Suprapubic skin (tissue), 4 donors: Measurements from ENCODE around the gene E4F1. TPM values are rescaled to one million over a fixed set of nuclear protein-coding genes. Genes with fewer than 3 reads are reported as not detected.

Source experiments
- DNase-seq, 2 donors: peaks; one replicate each; pipeline ENCODE4 v3.0.0-alpha.2; 2019; ENCODE audit warnings: low spot score in 2 of 2
- H3K27ac ChIP-seq: fragments of 200-600 bp; sonication (generic); one replicate; pipeline ENCODE4 v1.5.1; 2019
- H3K27me3 ChIP-seq: fragments of 200-600 bp; sonication (generic); one replicate; pipeline ENCODE4 v1.5.1; 2019
- H3K36me3 ChIP-seq: fragments of 200-600 bp; sonication (generic); one replicate; pipeline ENCODE4 v1.5.1; 2019
- H3K4me1 ChIP-seq: fragments of 200-600 bp; sonication (generic); one replicate; pipeline ENCODE4 v1.5.1; 2019
- H3K4me3 ChIP-seq: fragments of 200-600 bp; sonication (generic); one replicate; pipeline ENCODE4 v1.5.1; 2019; ENCODE audit warnings: mild to moderate bottlenecking
- H3K9me3 ChIP-seq: fragments of 200-600 bp; sonication (generic); one replicate; pipeline ENCODE4 v1.5.1; 2019
- CTCF ChIP-seq, 2 donors: fragments of 200-600 bp in 1 of 2; fragments of 450-650 bp in 1 of 2; sonication (generic) in 1 of 2; IDR thresholded peaks; one replicate each; pipeline ENCODE4 v1.5.1; 2016 to 2019; ENCODE audit warnings: antibody characterized with exemption in 2 of 2, mild to moderate bottlenecking in 1 of 2, moderate library complexity in 1 of 2
- EP300 ChIP-seq: sonication (generic); formaldehyde crosslinking; IDR thresholded peaks from one replicate; pipeline ENCODE4 v1.6.1; 2017; ENCODE audit warnings: antibody characterized with exemption
- POLR2A ChIP-seq, 2 donors: fragments of 450-650 bp; IDR thresholded peaks; one replicate each; pipeline ENCODE4 v1.6.1; 2017; ENCODE audit warnings: antibody characterized with exemption in 2 of 2, mild to moderate bottlenecking in 2 of 2, moderate library complexity in 2 of 2
- POLR2AphosphoS5 ChIP-seq, 3 donors: sonication (generic); formaldehyde crosslinking; IDR thresholded peaks; one replicate each; pipeline ENCODE4 v1.6.1; 2017; ENCODE audit warnings: antibody characterized with exemption in 3 of 3
- WGBS: methylation state at CpG from one replicate; pipeline ENCODE4 v1.1.5; 2018; 5-methylcytosine and 5-hydroxymethylcytosine counted together
- total RNA-seq, 4 donors: library from RNA; depleted of rRNA; stranded (reverse); fragments of >200 nt; gene quantifications; one replicate each; pipeline ENCODE4 v1.1.0, GENCODE V29; 2016

E4F1 gene
- total RNA-seq, 4 donors from 2014 or later, result 42.1 to 79.3 (median 54.2) TPM

GRCh38 chr16:2280461-2280860 lies 57.1 kb downstream of the E4F1 start:
- TF ChIP-seq CTCF (IDR thresholded peaks at IDR 0.05) (no peak), POLR2A (IDR thresholded peaks at IDR 0.05) (no peak), EP300 (no peak), POLR2AphosphoS5 (IDR thresholded peaks at IDR 0.05) (no peak)
- no peak for DNase-seq
- no peak overlapping the region for H3K4me3 ChIP-seq
- no peaks in the 10 kb centered on the region for H3K27me3 ChIP-seq
- no peaks in the 10 kb centered on the region for H3K4me1 ChIP-seq
- no peak overlapping the region for H3K27ac ChIP-seq
- H3K36me3 ChIP-seq, result peaks cover 19% of the 10 kb centered on the region
- no peaks in the 10 kb centered on the region for H3K9me3 ChIP-seq
- WGBS, result 93% methylated on average over 8 of the region's 8 CpGs

GRCh38 chr16:2280981-2281542 lies 57.7 kb downstream of the E4F1 start:
- TF ChIP-seq EP300 (no peak), POLR2AphosphoS5 (IDR thresholded peaks at IDR 0.05) (no peak), POLR2A (IDR thresholded peaks at IDR 0.05) (no peak), CTCF (IDR thresholded peaks at IDR 0.05) (no peak)
- Histone ChIP-seq H3K9me3 (no peaks in the 10 kb centered on the region), H3K36me3 (peaks cover 19% of the 10 kb centered on the region), H3K27me3 (no peaks in the 10 kb centered on the region), H3K4me1 (no peaks in the 10 kb centered on the region), H3K4me3 (no peak overlapping the region), H3K27ac (no peak overlapping the region)
- DNase-seq, result no peak
- WGBS, result 92% methylated on average over 10 of the region's 24 CpGs

GRCh38 chr16:2282262-2282661 lies 58.9 kb downstream of the E4F1 start:
- DNase-seq, result no peak
- Histone ChIP-seq H3K27ac (no peak overlapping the region), H3K4me3 (no peak overlapping the region), H3K9me3 (no peaks in the 10 kb centered on the region), H3K36me3 (peaks cover 19% of the 10 kb centered on the region), H3K4me1 (no peaks in the 10 kb centered on the region), H3K27me3 (no peaks in the 10 kb centered on the region)
- 81% methylated on average over 5 of the region's 5 CpGs for WGBS
- TF ChIP-seq CTCF (IDR thresholded peaks at IDR 0.05), result no peak
- TF ChIP-seq EP300, result no peak
- TF ChIP-seq POLR2A (IDR thresholded peaks at IDR 0.05), result no peak
- TF ChIP-seq POLR2AphosphoS5 (IDR thresholded peaks at IDR 0.05), result no peak

- Histone ChIP-seq H3K27ac (no peak overlapping the region), H3K4me1 (no peaks in the 10 kb centered on the region), H3K36me3 (peaks cover 15% of the 10 kb centered on the region), H3K27me3 (no peaks in the 10 kb centered on the region), H3K4me3 (no peak overlapping the region), H3K9me3 (no peaks in the 10 kb centered on the region)
- WGBS, result no CpG with 5 or more reads among the region's 26 CpGs
- no peak for TF ChIP-seq POLR2AphosphoS5 (IDR thresholded peaks at IDR 0.05)
- TF ChIP-seq EP300, result no peak
- no peak for TF ChIP-seq CTCF (IDR thresholded peaks at IDR 0.05)
- no peak for TF ChIP-seq POLR2A (IDR thresholded peaks at IDR 0.05)
- DNase-seq, result no peak
These were observed 59.6 kb downstream of the E4F1 start for GRCh38 chr16:2282866-2283555.

GRCh38 chr16:2284001-2284770 lies 60.8 kb downstream of the E4F1 start:
- no peak overlapping the region for H3K4me3 ChIP-seq
- no peak overlapping the region for H3K27ac ChIP-seq
- H3K36me3 ChIP-seq, result peaks cover 22% of the 10 kb centered on the region

More at GRCh38 chr16:2284001-2284770, 60.8 kb downstream of the E4F1 start:
- no peaks in the 10 kb centered on the region for H3K4me1 ChIP-seq
- WGBS, result 64% methylated on average over 17 of the region's 37 CpGs
- DNase-seq, result no peak
- no peaks in the 10 kb centered on the region for H3K27me3 ChIP-seq
- H3K9me3 ChIP-seq, result no peaks in the 10 kb centered on the region
- TF ChIP-seq EP300 (no peak), POLR2AphosphoS5 (IDR thresholded peaks at IDR 0.05) (no peak), CTCF (IDR thresholded peaks at IDR 0.05) (no peak), POLR2A (IDR thresholded peaks at IDR 0.05) (no peak)
